Mammary epithelial cell (primary cell): ENCODE data around the gene SETD9.

ENCODE experiments used
- CTCF ChIP-seq, 2 donors: IDR thresholded peaks in 1 of 2; conservative IDR thresholded peaks in 1 of 2; 2 replicates each; pipeline ENCODE4 v1.5.1; 2011 to 2012; ENCODE audit warnings: inconsistent platforms in 2 of 2, low read length in 2 of 2, mild to moderate bottlenecking in 2 of 2, control low read depth in 1 of 2, low read depth in 1 of 2; ENCODE audit not compliant: insufficient read depth in 1 of 2; ENCODE audit errors: extremely low read depth in 1 of 2
- EZH2 ChIP-seq: IDR thresholded peaks from 2 replicates; pipeline ENCODE4 v1.6.1; 2012; ENCODE audit warnings: low read length, inconsistent platforms, borderline replicate concordance

GRCh38 chr5:56871777-56872176 lies 37.6 kb upstream of the SETD9 start:
- TF ChIP-seq CTCF (conservative IDR thresholded peaks at IDR 0.05 in 1 of 2, IDR thresholded peaks at IDR 0.05 in 1 of 2; ENCODE audit: extremely low read depth in 1 of 2, insufficient read depth in 1 of 2, low read depth in 1 of 2, low read length in 2 of 2) (no peak), EZH2 (no peak)
